Hematopoietic multipotent progenitor cell (in vitro differentiated cells): Measurements from ENCODE around the gene GPSM1. TPM values are rescaled to one million over a fixed set of nuclear protein-coding genes. Genes with fewer than 3 reads are reported as not detected.
A peak's percentile ranks its signal among the peaks of the same experiment; 100 is the strongest.
"Not testable (repeated sequence)": the region's sequence is repeated elsewhere in the genome, so short reads cannot be mapped to it uniquely, and the experiment has no call there.

Experiments used
- DNase-seq, 3 donors: peaks; one replicate each; pipeline ENCODE4 v3.0.0-alpha.2; 2011 to 2015; ENCODE audit warnings: low read depth in 2 of 3, low spot score in 2 of 3
- total RNA-seq: library from RNA; depleted of rRNA; stranded (reverse); fragments of >200 nt; gene quantifications from one replicate; pipeline ENCODE4 v1.2.3, GENCODE V29; 2012

GPSM1 gene
- total RNA-seq, 1 donor: 85.6 TPM

DNA sequence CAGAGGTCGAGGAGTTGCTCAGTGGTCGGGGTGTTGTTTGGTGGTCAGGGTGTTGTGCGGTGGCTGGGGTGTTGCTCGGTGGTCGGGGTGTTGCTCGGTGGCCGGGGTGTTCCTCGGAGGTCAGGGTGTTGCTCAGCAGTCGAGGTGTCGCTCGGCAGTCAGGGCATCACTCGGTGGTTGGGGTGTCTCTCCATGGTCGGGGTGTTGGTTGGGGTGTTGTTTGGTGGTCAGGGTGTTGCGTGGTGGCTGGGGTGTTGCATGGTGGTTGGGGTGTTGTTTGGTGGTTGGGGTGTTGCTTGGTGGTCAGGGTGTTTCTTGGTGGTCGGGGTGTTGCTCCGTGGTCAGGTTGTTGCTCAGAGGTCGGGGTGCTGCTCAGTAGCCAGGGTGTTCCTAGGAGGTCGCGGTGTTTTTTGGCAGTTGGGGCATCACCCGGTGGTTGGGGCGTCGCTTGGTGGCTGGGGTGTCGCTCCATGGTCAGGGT is 11.0 kb upstream of the GPSM1 start:
- no peak for DNase-seq

- no peak for DNase-seq
Measured at GRCh38 chr9:136316896-136317676, 10.3 kb upstream of the GPSM1 start.

- no peak for DNase-seq
Measured at GRCh38 chr9:136317695-136318094, 9.6 kb upstream of the GPSM1 start.

DNA sequence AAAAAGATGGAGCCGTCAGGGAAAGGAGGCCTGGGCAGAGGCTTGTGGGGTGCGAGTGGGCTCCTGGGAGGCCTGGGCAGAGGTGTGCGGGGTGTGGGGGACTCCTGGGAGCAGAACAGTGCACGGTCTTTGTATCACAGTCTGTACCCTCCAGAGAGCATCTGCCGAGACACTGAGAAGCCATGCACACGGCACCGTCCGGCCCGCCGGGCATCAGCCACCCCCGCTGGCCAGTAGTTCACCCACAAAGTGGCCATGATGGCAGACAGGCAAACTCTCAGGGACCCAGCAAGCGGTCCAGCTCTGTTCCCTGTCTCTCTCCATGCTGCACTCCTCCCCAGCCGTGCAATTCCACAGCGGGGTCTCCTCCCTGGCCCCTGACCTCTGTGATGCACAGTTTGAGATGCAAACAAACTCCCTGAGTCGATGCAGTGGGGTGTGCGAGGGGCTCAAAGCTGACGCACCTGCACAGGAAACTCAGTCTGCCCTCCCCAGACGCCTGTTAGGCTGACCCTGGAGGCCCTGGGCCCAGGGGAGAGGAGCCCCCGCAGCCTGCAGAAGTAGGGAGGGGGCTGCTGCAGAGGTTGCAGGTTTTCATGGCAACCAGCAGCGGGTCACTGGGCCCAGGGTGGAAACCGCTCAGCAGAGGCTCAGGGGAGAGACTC is 9.1 kb upstream of the GPSM1 start:
- no peak for DNase-seq

DNA sequence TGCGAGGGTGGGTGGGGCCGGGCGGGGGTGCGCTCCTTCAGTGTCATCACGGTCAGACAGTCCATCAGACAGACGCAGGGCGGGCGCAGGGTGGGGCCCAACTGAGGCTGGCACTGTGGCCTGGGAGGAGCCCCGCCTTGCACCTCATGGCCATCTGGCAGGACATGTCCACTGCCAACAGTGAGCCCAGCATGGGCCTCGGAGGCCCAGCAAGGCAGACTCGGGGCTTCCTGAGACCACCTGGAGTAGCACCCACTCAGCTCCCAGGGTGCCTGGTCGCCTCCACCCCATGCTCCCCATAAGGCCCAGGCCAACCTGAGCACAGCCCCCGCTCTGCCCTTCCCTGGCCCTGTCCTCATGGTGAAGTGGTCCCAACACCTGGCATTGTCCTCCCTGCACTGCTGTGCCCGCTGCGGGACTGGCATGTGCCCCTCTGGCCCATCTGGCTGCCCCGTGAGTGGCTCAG is 8.5 kb upstream of the GPSM1 start:
- no peak for DNase-seq

DNA sequence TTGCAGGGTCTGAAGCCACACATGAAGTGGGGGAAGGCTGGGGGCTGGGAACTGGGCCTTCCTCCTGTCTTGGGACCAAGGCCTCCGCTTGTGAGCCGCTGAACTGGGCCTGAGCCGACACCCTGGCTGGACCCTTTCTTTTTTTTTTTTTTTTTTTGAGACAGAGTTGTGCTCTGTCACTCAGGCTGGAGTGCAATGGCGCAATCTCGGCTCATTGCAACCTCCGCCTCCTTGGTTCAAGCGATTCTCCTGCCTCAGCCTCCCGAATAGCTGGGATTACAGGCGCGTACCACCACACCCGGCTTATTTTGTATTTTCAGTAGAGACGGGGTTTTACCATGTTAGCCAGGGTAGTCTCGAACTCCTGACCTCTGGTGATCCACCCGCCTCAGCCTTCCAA is 8.1 kb upstream of the GPSM1 start:
- not testable (repeated sequence) for DNase-seq

GRCh38 chr9:136319955-136320354 is 7.4 kb upstream of the GPSM1 start:
- not testable (repeated sequence) for DNase-seq

DNA sequence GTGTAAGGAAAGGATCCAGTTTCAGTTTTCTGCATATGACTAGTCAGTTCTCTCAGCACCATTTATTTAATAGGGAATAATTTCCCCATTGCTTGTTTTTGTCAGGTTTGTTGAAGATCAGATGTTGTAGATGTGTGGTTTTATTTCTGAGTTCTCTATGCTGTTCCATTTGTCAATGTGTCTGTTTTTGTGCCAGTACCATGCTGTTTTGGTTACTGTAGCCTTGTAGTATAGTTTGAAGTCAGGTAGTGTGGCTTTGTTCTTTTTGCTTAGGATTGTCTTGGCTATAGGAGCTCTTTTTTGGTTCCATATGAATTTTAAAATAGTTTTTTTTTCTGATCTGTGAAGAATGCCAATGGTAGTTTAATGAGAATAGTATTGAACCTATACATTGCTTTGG is 6.4 kb upstream of the GPSM1 start:
- DNase-seq: not testable (repeated sequence)

DNA sequence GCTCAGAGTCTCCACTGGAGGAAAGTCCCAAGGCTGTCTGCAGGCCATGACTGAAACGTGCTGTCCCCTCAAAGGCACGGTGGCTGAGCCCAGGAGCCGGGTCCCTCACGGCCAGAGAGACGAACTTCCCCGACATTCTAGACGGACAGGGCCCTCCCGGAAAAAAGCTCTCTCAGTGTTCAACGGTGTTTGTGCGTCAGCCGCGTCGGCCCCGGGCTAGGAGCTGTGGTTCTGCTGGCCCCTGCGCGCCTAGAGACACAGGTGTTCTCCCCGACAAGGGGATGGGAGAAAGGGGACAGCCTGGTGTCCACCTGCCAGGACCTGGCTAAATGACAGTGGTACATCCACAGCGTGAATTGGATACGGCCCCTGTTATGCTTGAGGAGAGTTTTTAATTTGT is 5.8 kb upstream of the GPSM1 start:
- DNase-seq: no peak

- no peak for DNase-seq
Measured at GRCh38 chr9:136322756-136323330, 4.5 kb upstream of the GPSM1 start.

- no peak for DNase-seq
Measured at GRCh38 chr9:136323371-136323789, 4.0 kb upstream of the GPSM1 start.

- DNase-seq: no peak
Measured at GRCh38 chr9:136324501-136325300, 2.6 kb upstream of the GPSM1 start.

DNA sequence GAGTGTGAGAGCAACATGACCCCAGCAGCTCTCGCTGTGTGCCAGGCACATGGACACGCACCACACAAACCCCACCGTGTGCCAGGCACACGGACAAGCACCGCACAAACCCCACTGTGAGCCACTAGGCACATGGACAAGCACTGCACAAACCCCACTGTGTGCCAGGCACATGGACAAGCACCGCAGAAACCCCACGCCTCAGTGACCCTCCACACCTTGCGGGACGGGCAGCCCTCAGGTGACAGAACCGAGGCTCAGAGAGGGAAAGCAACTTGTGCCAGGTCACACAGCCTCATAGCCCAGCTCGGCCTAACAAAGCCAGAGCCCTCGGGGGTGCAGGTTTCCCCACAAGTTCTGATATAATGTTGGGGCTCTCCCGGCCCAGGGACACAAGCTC is 2.0 kb upstream of the GPSM1 start:
- no peak for DNase-seq

- DNase-seq: peak in 2 of 3 donors; percentile 64 to 76
Measured at GRCh38 chr9:136326061-136326760, 1.1 kb upstream of the GPSM1 start.

DNA sequence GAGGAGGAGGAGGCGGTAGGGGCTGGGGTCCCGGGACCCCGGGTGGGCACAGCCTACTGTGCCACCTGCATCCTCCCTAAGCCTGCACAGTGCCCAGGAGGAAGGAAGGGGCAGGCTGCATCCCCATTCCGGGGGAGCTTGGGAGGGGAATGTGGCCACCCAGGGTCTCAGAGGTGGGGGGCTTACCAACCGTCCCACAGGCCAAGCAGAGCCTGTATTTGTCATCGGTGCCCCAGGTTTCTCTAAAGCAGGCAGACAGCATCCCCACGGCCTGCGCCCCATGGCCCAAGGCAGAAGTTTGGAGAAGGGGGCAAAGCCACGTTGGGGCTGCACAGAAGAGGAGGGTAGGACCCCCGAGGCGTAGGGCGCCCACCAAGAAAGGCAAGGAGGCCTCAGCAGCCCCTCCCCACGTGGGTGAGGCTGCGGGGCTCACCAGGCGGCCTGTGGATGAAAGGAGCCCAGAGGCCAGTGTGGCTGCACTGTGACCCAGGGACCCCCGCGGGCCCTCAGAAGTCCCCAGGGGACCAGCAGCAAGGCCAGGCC is 507 bp upstream of the GPSM1 start:
- peak in 2 of 3 donors; percentile 71 for DNase-seq

DNA sequence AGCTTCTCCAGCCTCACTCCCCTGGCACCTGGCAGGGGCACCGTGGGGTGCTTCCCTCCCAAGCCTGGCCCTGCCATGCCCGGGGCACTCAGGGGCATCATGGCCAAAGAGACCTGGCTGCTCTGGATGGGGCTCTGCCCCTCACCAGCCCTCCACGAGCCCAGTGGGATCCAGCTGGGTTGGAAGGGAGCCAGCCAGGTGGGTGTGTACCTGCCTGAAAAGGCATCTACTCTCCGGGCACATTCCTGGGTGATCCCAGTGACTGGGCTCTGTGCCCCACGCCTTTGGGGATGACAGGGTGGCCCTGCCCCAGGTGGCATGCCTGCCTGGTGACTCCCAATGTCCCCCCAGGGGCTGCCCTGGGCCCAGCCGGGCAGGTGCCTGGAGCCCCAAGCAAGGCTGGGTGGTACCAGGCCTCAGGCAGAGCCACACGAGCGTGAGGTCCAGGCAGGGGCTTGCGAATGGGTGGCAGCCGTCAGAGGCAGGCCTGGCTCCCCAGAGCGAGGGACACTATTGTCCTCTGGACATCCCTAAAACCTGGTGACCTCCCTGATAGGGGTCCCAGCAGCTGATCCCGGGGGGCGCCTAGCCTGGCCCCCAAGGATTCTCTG is 777 bp downstream of the GPSM1 start:
- DNase-seq: no peak

- DNase-seq: no peak
Measured at GRCh38 chr9:136328622-136329041, 1.3 kb downstream of the GPSM1 start.

DNA sequence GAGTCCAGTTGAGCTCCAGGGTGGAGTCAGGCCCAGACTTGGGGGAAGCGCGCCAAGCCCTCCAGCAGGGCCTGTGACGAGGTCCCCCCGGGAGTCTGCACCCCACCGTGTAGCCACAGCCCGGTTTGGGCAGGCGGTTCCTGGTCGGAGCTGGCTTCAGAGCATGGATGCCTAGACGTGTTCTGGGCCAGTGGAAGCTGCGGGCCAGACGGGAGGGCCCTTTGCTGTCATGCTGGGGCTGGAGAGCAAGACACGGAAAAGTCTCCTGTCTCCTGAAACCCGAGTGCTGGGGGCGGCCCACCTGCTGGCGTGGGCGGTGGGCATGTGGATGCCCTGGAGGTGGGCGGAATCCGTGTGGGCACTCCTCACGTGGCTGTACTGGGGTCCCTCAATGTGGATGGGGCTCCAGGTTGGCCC is 1.9 kb downstream of the GPSM1 start:
- no peak for DNase-seq

DNA sequence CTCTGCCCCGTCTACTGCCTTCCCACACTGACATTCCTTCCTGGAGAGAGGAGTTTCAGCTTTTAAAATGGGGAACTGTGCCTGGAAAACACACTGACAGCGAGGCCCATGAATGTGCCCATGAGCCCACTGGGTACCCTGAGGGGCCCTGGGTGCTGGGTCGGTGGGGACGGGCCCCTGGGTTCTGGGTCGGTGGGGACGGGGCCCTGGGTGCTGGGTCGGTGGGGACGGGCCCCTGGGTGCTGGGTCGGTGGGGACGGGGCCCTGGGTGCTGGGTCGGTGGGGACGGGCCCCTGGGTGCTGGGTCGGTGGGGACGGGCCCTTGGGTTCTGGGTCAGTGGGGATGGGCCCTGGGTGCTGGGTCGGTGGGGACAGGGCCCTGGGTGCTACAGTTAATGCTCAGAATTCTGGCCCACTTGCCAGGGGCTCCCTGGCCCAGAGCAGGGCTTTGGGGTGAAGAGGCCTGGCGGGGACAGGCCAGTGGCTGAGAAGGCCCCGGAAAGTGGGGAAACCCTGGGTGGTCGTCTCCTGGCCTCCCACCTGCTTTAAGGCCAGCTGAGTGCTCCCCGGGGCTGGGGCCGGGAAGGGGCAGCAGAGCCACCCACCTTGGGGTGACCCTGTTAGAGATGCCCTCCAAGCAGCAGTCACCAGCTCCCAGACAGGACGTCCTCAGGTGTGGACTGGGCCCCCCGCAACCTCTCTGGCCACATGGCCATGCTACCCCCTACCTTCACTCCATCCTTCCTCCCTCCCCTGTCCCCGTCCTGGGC is 2.5 kb downstream of the GPSM1 start:
- DNase-seq: no peak
